Measurements from ENCODE around the gene BSG.
A peak's percentile ranks its signal among the peaks of the same experiment; 100 is the strongest.

Gene BSG

GRCh38 chr19:535017-535835 lies 37.2 kb upstream of the BSG start:
- H3K27me3 Mint-ChIP-seq, result no peaks in the 10 kb centered on the region
- DNase-seq, result no peak
- peak overlapping the region; percentile 75 for H3K27ac Mint-ChIP-seq
- peak overlapping the region; percentile 56 for H3K4me3 Mint-ChIP-seq
- H3K36me3 Mint-ChIP-seq, result peaks cover 12% of the 10 kb centered on the region
- CTCF ChIA-PET, result no interaction called here
- peaks cover 20% of the 10 kb centered on the region for H3K4me1 Mint-ChIP-seq
- H3K9me3 Mint-ChIP-seq, result no peaks in the 10 kb centered on the region

DNA sequence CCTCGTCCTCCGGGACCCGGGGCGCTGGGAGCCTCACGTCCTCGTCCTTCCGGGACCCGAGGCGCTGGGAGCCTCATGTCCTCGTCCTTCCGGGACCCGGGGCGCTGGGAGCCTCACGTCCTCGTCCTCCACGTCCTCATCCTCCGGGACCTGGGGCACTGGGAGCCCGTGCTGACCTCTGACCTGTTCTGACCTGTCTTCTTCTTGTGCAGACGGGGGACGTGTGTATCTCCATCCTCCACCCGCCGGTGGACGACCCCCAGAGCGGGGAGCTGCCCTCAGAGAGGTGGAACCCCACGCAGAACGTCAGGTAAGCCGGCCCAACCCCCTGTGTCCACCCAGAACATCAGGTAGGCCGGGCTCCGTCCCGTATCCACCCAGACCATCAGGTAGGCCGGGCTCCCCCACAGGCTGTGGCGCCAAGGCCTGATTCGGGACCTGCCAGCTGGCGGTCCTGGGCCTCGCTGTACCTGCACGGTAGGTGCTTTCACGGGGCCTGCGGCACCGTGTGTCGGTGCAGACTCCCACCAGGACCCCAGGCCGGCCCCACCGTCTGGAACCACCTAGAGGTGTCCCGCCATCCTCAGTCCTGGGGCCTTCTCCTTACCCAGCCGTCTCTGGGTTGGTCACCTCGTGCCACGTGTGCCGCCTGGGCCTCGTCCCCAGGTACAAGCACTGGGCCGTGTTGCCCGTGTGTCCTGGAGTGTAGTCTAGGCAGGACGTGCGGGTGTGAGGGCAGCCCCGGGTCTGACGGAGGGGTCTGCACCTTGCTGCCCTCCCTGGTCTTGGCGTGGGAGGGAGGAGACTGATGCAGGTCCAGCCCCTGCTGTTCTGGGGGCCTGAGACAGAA lies 36.1 kb upstream of the BSG start:
- peaks cover 15% of the 10 kb centered on the region for H3K4me1 Mint-ChIP-seq
- no peak overlapping the region for H3K27ac Mint-ChIP-seq
- no peaks in the 10 kb centered on the region for H3K27me3 Mint-ChIP-seq
- CTCF ChIA-PET, result no interaction called here
- H3K9me3 Mint-ChIP-seq, result no peaks in the 10 kb centered on the region
- no peak overlapping the region for H3K4me3 Mint-ChIP-seq
- DNase-seq, result no peak
- peaks cover 12% of the 10 kb centered on the region for H3K36me3 Mint-ChIP-seq

DNA sequence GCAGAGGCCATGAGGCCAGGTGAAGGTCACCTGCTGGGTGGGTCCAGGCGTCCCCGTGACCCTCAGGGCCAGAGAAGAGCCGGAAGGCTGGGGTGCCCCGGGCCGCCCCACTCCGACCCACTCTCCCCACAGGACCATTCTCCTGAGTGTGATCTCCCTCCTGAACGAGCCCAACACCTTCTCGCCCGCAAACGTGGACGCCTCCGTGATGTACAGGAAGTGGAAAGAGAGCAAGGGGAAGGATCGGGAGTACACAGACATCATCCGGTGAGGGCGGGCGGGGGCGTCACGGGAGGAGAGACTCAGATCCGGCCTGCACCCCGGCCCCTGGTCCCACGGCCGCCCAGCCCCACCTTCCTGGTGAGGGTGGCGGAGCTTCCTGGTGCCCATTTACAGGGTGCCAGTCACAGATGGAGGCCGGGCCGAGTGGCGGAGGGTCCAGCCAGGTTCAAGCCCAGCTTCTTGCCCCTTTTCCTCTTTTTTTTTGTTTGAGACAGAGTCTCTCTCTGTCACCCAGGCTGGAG lies 35.5 kb upstream of the BSG start:
- Mint-ChIP-seq H3K4me1 (peaks cover 15% of the 10 kb centered on the region), H3K9me3 (no peaks in the 10 kb centered on the region), H3K27ac (no peak overlapping the region), H3K36me3 (peaks cover 13% of the 10 kb centered on the region), H3K4me3 (no peak overlapping the region), H3K27me3 (no peaks in the 10 kb centered on the region)
- DNase-seq, result no peak
- CTCF ChIA-PET, result no interaction called here

DNA sequence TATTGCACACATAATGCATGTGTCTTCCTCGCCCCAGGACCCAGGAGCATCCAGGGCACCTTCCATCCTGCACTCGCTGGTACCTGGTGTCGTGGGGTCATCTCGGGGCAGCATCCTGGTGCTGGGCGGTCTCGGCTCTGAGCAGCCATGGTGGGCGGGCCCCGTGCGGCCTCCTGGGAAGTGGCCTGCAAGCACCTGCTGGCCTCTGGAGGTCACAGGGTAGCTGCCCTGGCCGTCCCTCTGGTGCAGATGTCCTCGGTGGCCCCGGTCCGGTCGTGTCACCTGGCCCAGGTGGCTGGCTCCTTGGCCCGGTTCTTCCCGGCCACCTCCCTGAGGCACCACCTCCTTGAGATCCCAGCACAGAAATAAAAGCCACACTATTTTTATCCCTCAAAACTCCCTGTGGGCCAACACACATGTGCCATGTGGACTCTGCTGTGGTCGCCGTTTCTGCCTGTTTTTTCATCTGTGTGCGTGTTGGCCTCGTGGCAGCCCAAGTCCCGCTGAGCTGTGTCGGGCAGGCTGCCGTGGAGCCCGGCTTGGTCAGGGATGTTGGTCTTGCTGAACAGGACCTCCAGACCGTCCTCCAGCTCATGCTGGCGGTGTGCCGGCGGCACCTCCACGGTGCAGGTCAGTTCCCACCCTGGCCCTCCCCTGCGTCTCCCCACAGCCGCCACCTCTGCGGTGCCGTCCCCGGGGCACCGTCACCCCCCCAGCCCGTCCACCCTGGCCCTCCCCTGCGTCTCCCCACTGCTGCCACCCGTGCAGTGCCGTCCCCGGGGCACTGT lies 33.6 kb upstream of the BSG start:
- CTCF ChIA-PET, result interaction anchor here (0.6 kb wide), 1 partner anchor 42 kb away, joined by 3 read pairs; no protein-coding TSS in a partner anchor
- H3K27me3 Mint-ChIP-seq, result no peaks in the 10 kb centered on the region

GRCh38 chr19:539429-540030 lies 32.9 kb upstream of the BSG start:
- CTCF ChIA-PET, result no interaction called here
- no peak for DNase-seq
- Mint-ChIP-seq H3K9me3 (no peaks in the 10 kb centered on the region), H3K4me3 (no peak overlapping the region), H3K27ac (no peak overlapping the region), H3K27me3 (peaks cover 6% of the 10 kb centered on the region), H3K36me3 (peaks cover 13% of the 10 kb centered on the region), H3K4me1 (peaks cover 16% of the 10 kb centered on the region)

More for the DNA sequence above, 33.6 kb upstream of the BSG start:
- Mint-ChIP-seq H3K4me1 (peaks cover 13% of the 10 kb centered on the region), H3K4me3 (no peak overlapping the region), H3K36me3 (peaks cover 11% of the 10 kb centered on the region), H3K9me3 (no peaks in the 10 kb centered on the region), H3K27ac (no peak overlapping the region)
- no peak for DNase-seq

DNA sequence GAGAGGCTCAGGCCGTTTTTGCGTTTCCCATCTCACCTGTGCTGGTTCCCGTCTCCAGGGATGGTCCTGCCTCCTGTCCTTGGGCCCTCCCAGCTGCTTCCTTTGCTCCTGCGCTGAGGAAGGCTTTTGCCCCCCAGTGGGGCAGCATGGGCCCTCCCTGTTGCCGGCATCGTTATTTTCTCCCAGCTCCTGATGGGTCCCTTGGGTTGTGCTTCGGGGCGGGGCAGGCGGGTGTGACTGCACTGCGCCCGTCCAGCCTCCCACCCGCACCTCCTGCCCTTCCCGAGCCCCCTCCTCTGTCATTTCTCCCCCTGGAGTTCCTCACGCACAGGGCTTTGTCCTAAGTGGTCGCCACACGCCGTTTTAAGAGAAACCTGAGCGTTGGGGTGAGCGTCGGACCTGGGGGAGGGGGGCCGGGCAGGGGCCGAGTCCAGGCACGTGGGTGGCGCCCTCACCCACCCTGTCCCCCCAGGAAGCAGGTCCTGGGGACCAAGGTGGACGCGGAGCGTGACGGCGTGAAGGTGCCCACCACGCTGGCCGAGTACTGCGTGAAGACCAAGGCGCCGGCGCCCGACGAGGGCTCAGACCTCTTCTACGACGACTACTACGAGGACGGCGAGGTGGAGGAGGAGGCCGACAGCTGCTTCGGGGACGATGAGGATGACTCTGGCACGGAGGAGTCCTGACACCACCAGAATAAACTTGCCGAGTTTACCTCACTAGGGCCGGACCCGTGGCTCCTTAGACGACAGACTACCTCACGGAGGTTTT lies 31.3 kb upstream of the BSG start:
- Mint-ChIP-seq H3K36me3 (peaks cover 12% of the 10 kb centered on the region), H3K27me3 (peaks cover 10% of the 10 kb centered on the region), H3K4me1 (peaks cover 21% of the 10 kb centered on the region), H3K4me3 (no peak overlapping the region), H3K27ac (no peak overlapping the region), H3K9me3 (no peaks in the 10 kb centered on the region)
- no peak for DNase-seq
- CTCF ChIA-PET, result no interaction called here

- CTCF ChIA-PET, result interaction anchor here (1.5 kb wide), 1 partner anchor 9 kb away, joined by 10 read pairs; the partner anchor contains the start of gene CDC34
- H3K27ac Mint-ChIP-seq, result no peak overlapping the region
- no peak overlapping the region for H3K4me3 Mint-ChIP-seq
- peaks cover 10% of the 10 kb centered on the region for H3K27me3 Mint-ChIP-seq
- H3K36me3 Mint-ChIP-seq, result peaks cover 12% of the 10 kb centered on the region
- no peaks in the 10 kb centered on the region for H3K9me3 Mint-ChIP-seq
- DNase-seq, result no peak
- H3K4me1 Mint-ChIP-seq, result peaks cover 21% of the 10 kb centered on the region
Measured at GRCh38 chr19:541699-542098, 30.7 kb upstream of the BSG start.

DNA sequence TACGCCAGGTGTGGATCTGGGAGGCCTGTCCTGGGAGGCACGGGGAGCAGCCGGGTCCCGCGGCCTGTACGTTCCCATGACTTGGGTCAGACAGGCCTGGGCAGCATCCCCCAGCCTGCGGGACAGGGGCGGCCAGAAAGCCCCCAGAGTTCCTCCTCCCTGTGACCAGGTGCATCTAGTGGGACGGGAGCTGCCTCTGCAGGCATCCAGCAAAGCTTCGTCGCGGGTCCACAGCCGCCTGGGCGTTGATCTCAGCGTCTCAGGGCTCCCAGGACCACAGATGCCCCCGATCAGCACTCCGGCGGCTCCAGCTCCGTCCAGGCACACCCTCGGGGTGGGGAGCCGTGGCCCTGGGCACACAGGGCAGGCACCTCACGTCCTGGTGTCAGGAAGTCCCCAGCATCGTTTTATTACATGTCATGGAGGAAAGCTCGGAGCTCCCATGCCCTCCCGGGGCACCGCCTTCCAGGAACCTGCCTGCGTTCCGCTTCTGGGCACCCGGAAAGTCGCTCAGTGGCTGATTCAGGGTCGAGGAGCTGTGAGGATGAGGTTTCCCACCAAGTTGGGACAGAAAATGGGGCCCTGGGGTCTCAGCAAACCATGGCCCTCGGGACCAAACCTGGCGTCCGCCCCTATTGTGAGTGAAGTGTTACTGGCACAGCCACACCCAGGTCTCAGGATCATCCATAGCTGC lies 30.1 kb upstream of the BSG start:
- Mint-ChIP-seq H3K27me3 (peaks cover 10% of the 10 kb centered on the region), H3K4me1 (peaks cover 21% of the 10 kb centered on the region), H3K9me3 (no peaks in the 10 kb centered on the region), H3K36me3 (peaks cover 12% of the 10 kb centered on the region), H3K27ac (no peak overlapping the region), H3K4me3 (no peak overlapping the region)
- DNase-seq, result no peak
- CTCF ChIA-PET, result interaction anchor here (0.7 to 1.5 kb wide), 2 partner anchors 10 to 31 kb away, joined by 3 to 10 read pairs; partner anchors contain the start of gene CDC34

DNA sequence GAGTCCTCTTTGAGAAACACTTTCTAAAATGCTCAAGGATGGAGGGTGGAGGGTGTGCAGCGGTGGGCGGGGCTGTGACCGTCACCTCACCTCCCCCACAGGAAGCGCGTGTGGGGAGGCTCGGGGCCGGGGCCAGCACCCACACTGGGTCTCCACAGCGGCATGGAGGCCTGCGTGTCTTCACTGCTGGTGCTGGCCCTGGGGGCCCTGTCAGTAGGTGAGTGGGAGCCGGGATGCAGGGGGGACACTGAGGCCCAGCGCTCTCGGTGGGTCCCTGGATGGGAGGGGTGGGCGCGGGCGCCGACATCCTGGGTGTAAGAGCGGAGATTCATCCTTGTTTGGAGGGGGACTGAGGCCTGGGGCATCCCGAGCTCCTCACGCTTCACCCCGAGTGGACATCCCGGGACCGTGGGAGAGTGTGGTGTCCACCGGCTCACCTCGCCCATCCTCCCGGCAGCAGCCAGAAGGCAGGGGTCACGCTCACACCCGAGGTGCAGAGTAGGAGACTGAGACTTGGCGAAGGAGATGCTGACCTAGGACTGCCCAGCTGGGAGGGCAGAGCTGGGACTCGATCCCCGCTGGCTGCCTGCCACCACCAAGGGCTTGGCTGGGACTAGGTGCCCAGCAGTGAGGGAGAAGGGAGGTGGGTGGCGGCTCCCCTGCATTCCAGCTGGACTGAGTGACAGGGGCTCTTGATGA lies 28.3 kb upstream of the BSG start, which contains the start of gene GZMM:
Gene GZMM, plus strand, starts transcription at position 144 of the 699 bp plus-strand sequence. Its CDS starts 19 bp downstream, at position 163.
- H3K36me3 Mint-ChIP-seq, result peaks cover 11% of the 10 kb centered on the region
- no peaks in the 10 kb centered on the region for H3K9me3 Mint-ChIP-seq
- DNase-seq, result peak; percentile 86
- peak within 1 kb of the TSS; percentile 80 for H3K4me3 Mint-ChIP-seq
- peaks cover 21% of the 10 kb centered on the region for H3K4me1 Mint-ChIP-seq
- H3K27me3 Mint-ChIP-seq, result peaks cover 10% of the 10 kb centered on the region
- CTCF ChIA-PET, result interaction anchor here (0.9 to 1.1 kb wide), 2 partner anchors 10 to 12 kb away, joined by 3 read pairs; no protein-coding TSS in a partner anchor
- H3K27ac Mint-ChIP-seq, result peak within 1 kb of the TSS; percentile 90

GRCh38 chr19:547117-547516 lies 25.3 kb upstream of the BSG start:
- H3K27ac Mint-ChIP-seq, result no peak overlapping the region

DNA sequence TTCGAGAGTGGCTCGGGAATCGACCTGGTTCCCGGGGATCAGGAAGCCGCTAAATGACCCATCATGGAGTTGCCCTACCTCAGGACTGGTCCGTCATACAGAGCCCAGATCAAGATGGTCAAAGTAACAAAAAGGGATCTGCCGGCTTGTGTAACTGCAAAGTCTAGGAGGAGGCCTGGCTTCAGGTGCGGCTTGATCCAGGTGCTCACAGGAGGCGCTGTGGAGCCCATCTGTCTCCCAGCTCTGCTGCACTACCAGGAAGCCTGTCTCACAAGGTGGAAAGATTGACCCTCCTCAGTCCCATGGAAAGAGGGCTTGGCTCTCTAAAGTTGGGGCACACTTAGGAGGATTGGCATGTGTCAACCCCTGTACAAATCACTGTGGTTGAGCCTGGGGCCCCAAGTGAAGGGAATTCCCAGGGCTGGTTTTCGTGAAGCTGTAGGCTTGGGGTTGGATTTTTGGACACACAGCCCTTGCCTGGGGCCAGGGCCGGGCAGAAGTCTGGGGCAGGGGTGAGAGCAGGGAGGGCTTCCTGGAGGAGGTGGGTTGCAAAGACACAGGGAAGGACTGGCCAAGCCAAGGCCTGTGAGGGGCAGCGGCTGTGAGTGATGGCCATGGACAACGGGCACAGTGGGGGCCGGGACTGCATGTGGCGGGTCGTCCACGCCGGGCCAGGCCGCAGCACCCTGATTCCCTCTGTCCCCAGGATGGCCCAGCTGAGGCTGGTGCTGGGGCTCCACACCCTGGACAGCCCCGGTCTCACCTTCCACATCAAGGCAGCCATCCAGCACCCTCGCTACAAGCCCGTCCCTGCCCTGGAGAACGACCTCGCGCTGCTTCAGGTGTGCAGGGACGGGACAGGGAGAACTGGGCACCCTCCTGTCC lies 24.3 kb upstream of the BSG start:
- H3K27me3 Mint-ChIP-seq, result peaks cover 17% of the 10 kb centered on the region
- no peaks in the 10 kb centered on the region for H3K9me3 Mint-ChIP-seq
- H3K36me3 Mint-ChIP-seq, result peaks cover 10% of the 10 kb centered on the region
- DNase-seq, result no peak
- CTCF ChIA-PET, result no interaction called here
- peaks cover 22% of the 10 kb centered on the region for H3K4me1 Mint-ChIP-seq
- no peak overlapping the region for H3K4me3 Mint-ChIP-seq
- H3K27ac Mint-ChIP-seq, result no peak overlapping the region

More at GRCh38 chr19:547117-547516, 25.3 kb upstream of the BSG start:
- Mint-ChIP-seq H3K9me3 (no peaks in the 10 kb centered on the region), H3K36me3 (peaks cover 10% of the 10 kb centered on the region), H3K4me3 (no peak overlapping the region), H3K4me1 (peaks cover 23% of the 10 kb centered on the region), H3K27me3 (peaks cover 17% of the 10 kb centered on the region)
- DNase-seq, result no peak
- CTCF ChIA-PET, result interaction anchor here (1.5 kb wide), 1 partner anchor 8 kb away, joined by 5 read pairs; no protein-coding TSS in a partner anchor

All from activated naive CD4-positive, alpha-beta T cell treated with anti-CD3 and anti-CD28 coated beads, Interleukin-2, amount 10 ng/mL, durations not matched to agents 7 days and 5 days (primary cell).